NCI-H524 treated with DMSO at 0.1 percent for 48 hours (cell line): ENCODE results near the gene RBFOX2.
A peak's percentile ranks its signal among the peaks of the same experiment; 100 is the strongest.

Experiments used
- DNase-seq: peaks from one replicate; lab custom pipeline; 2025; lab: John Stamatoyannopoulos, UW

The RBFOX2 gene

DNA sequence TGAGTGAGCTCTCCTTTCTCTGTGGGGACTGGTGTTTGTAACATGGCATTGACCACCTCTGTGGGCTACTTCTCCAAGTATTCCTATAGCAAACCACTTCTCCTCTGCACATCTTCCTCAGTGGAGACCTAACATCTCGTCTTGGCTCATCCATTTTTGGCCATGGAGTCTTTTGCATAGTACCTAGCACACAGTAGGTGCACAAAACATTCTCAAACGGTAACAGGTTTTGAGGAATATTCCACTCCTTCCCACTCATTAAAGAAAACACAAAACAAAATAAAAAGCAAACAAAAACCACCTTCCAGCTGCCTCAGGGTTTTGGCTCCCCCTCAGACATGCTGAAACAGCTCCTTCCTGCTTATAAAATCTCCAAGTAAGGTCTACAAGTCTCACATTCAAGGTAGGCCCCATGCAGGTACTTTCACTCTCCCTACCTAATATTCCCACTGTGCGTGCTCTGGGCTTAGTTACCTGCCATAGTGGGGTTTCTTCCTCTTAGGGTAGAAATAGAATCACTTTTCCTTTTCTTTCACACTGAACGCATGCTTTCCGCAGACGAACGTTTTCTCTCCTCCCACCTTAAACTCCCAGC is 132.4 kb downstream of the RBFOX2 start:
- DNase-seq = no peak

- no peak for DNase-seq
These were observed 133.5 kb downstream of the RBFOX2 start for GRCh38 chr22:35894937-35895708.

- DNase-seq = no peak
These were observed 134.2 kb downstream of the RBFOX2 start for GRCh38 chr22:35894464-35894878.

- DNase-seq = no peak
These were observed 134.9 kb downstream of the RBFOX2 start for GRCh38 chr22:35893698-35894097.

GRCh38 chr22:35892192-35892591 is 136.4 kb downstream of the RBFOX2 start:
- no peak for DNase-seq

DNA sequence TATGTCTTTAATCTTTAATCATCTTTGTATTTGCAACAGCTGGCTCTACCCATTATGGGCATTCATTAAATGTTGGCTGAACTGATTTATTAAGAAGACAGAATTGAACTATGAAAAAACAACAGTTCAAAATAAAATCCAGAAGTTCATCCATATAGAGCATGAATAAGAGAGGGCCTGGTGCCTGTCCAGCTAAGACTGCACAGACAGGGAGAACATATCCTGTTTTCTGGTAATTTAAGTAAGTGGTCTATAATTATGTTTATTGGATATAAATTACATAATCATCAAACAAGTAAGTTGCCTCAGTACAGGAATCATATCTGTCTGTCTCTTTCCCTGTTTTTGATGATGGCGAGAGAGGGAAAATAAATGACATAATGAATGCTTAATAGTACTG is 137.2 kb downstream of the RBFOX2 start:
- DNase-seq = no peak

DNA sequence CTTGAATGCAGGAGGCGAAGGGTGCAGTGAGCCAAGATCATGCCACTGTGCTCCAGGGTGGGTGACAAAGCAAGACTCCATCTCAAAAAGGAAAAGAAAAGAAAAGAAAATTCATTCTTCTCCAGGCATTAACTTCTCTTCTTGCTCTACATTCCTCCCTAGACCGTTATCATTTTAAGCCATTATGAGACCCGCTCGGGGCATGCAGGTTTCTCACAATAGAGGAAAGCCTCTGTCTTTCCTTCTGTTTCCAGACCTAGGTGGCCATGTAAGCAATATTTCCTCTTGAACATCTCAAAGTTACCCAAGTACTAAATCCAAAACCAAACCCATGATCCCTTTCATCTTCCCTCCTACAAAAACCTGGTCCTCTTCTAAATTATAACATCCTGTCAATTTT is 139.6 kb downstream of the RBFOX2 start:
- DNase-seq = no peak

GRCh38 chr22:35888181-35888870 is 140.3 kb downstream of the RBFOX2 start:
- no peak for DNase-seq

GRCh38 chr22:35887296-35887875 is 141.2 kb downstream of the RBFOX2 start:
- no peak for DNase-seq

DNA sequence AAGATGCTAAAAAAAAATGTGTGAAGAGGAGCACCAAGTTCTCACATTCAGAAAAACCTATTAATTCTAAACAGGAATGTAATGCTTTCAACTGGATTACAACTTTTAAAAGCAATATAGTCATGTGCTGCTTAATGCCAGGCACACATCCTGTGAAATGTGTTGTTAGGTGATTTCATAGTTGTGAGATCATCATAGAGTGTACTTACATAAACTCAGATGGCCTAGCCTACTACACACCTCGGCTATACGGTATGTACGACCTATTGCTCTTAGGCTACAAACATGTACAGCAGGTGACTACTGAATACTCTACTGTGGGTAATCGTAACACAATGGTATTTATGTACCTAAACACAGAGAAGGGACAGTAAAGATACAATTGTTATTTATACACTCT is 142.3 kb downstream of the RBFOX2 start:
- DNase-seq = no peak

DNA sequence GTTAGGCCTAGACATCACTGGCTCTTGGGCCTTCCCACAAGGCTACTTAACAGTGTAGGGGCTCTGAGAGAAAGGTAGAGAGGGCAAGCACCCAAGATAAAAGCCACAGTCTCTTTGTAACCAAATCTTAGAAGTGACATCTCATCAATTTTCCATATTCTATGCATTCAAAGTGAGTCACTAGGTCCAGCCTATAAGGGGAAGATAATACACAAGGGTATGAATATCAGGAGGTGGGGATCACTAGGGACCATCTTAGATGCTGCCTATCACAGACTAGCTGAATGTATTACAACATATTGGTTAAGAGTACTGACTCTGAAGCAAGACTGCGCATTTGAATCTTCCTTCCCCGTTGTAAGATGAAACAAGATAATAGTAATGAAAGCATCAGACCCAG is 144.1 kb downstream of the RBFOX2 start:
- no peak for DNase-seq

DNA sequence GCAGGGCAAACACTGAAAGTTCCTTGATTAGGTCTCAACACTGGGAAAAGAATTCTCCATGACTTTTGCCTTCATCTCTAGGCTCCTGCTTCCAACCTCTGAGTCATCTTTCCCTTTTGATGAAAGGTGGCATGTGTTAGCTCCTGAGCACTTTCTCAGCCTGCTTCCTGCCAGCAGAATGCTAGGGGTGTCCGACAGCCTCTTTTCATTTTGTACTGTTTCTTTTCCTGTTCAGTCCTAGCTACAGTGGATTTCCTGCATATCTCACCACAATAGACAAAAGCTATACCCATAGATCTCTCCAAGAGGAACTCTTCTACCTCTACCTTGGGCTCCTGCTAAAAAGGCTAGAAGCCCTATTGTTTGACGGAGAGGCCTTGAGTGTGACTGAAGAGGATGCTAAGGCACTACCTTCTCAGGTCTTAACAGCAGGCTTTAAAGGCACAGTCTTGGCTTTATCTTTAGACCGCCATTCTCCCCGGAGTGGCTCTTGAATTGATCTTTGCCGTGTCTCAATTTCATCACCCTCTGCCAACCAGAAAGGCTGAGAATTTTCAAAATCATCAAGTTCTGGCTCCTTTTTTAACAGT is 145.5 kb downstream of the RBFOX2 start:
- DNase-seq = no peak

DNA sequence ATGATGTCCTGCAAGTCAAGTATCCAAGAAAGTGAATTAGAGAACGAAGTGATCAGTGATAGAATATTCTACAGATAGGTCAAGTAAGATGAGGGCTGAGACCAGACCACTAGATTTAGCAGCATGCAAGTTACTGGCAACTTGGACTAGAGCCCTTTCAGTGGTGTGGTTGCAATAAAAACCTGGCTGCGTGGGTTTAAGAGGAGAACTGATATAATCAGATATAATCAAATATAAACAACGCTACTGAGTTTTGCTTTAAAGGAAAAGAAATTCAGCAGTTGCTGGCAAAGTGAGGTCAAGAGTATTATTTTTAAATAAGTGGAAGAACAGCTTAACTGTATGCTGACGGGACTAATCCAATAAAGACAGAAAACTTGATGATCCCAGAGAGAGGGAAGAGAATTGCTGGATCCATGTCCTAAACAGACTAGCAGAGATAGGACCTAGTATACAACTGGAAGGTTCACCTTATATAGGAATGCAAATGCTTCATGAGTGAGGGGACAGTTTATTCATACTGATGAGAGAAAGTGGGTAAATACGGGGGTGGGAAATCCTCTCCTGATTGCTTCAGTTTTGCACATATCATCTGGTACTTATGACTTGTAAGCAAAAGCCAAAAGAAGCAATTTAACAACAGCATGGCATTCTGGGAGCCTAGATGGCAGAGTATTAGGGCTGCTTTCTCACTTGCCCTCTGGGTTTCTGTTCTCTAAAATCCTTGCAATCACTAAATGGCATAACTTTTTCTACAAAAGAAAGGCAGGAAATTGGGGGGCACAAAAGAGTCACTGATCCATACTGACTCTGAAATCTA is 146.2 kb downstream of the RBFOX2 start:
- DNase-seq = no peak

DNA sequence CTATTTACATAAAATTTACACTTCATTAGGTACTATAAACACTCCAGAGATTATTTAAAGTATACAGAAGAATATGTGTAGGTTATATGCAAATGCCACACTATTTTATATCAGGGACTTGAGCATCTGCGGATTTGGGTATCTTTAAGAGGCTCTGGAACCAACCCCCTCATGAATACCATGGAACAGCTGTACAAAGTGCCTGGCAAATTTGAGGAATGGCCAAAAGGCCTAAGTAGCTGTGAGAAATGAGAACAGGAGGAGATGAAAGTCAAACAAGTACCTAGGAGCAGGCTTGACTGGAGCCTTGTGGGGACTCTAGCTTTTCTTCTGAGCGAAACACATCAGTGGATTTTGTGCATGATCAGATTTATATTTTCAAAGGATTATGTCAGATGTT is 149.3 kb downstream of the RBFOX2 start:
- DNase-seq = no peak

DNA sequence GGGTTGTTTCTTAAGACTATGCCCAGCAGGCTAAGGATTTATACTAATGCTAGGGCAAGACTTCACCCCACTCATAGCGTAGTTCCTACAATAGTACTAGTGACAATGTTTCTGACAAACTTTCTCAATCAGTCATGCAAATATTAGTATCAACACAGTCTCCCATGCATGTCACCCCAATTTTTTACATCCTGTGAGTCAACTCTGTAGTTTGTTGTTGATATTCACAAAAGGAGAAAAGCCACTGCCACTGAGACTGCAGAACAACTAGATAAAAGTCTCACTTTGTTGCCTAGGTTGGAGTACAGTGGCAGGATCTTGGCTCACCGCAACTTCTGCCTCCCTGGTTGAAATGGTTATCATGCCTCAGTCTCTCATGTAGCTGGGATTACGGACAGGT is 155.2 kb downstream of the RBFOX2 start:
- DNase-seq = no peak

- DNase-seq = no peak
These were observed 156.2 kb downstream of the RBFOX2 start for GRCh38 chr22:35872451-35872850.

DNA sequence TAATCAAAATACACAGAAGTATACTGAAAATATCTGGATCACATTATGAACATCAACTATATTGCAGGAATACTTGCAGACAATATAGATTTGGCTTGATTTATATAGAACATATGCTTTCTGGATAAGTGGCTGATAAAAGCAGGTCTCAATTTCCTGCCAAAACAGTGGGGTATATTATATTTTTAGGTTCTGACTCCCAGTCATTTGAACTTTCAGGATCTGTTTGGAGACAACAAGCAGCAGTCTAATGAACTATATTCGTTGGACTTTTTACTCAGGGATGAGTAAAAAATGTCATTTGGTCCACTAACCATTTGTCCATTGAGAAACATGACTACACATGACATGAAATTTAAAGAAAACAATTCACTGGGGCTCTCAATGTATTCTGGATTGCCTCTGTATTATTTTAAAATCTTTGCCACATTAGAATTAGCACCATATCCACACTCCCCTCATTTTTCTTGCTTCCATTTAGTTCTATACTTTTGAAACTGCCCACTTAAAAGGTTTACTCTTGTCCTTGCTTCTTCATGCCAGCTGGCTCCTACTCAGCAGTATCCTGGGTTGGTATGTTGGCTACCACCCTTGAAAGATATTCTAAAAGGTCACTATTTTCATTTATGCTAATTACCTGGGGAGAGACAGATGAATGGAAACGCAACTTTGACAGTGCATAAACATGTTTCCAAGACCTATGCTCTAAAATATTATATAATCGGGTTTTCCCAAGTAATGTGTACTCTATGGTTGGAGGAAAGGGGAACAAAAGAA is 157.9 kb downstream of the RBFOX2 start:
- no peak for DNase-seq

- no peak for DNase-seq
These were observed 159.7 kb downstream of the RBFOX2 start for GRCh38 chr22:35868938-35869337.

DNA sequence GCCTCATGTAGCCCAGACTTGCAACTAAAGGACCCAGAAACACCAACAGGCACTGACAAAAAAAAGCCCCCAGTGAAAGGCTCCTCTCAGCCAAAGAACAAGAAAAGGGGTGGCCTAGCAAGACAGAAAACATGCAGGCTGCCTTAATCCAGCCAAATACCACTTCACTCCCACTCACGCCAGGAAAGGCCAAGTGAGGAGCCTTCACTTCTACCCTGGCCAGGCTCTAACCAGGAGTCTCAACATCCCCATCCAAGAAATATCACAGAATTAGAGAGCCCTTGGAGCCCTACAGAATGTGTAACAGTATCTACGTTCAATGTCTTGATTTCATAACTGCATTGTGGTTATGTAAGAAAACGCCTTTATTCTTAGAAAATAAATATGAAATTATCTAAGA is 162.0 kb downstream of the RBFOX2 start:
- no peak for DNase-seq

DNA sequence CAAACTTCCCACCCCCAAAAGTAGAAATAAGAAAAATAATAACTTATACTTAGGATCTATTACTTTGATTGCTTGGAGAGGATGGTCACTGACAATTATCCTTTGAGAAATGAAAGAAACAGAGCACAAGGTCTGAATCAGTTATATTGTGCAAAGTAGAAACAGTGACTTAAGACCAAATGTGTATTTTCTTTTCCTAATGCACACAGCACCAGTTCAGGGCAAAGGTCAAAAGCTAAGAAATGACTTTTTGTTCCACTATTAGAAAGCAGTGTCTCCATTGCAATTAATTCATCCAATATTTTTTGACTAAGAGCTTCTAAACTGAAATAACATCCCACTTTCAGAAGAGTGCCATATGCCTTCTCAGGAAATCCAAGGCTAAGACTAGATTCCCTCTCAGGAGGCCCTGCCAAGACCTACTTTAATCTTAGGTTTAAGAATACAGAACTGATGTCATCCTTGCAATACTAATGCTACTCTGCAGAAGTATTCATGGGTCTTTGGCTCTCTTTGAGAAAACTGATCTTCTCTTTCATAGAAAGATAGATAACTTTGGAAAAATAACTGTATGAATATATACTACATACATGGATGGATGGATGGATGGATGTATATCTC is 164.0 kb downstream of the RBFOX2 start:
- peak; percentile 77 for DNase-seq
